IMR-90 (cell line): ENCODE measurements around the gene PSMD10. TPM values are rescaled to one million over a fixed set of nuclear protein-coding genes. Genes with fewer than 3 reads are reported as not detected.

Experiments used
- ATAC-seq: fragments of 200-7000 bp; cut with Tn5 transposase; 2 replicates; pipeline ENCODE4 v1.9.1; 2020; ENCODE audit warnings: low read depth, mild to moderate bottlenecking, moderate library complexity
- BruUV-seq: library from RNA; stranded (reverse); fragments of 400-500 nt; replicated peaks from 2 replicates; lab custom pipeline; 2021; lab: Mats Ljungman, UMichigan
- CTCF ChIA-PET: fragments of 300-600 bp; formaldehyde crosslinking; extraction: SDS; loops from one replicate; lab custom pipeline; 2021; ENCODE audit warnings: antibody characterized with exemption; lab: Yijun Ruan, JAX
- POLR2A ChIA-PET: fragments of 300-600 bp; sonication (Branson Sonifier 250); formaldehyde crosslinking; loops from one replicate; lab custom pipeline; 2022; ENCODE audit warnings: antibody characterized with exemption; ENCODE audit not compliant: unreplicated experiment; lab: Charles Lee
- DNase-seq: peaks from one replicate; pipeline ENCODE4 v3.0.0; 2013
- H2AFZ ChIP-seq: replicated peaks from 2 replicates; pipeline ENCODE3; 2013; ENCODE audit warnings: low read length, mild to moderate bottlenecking; ENCODE audit not compliant: poor library complexity
- H2AK5ac ChIP-seq: 2 replicates; pipeline ENCODE4 v1.6.1; 2013; ENCODE audit warnings: low read depth, low read length, inconsistent platforms
- H2AK9ac ChIP-seq: replicated peaks from 2 replicates; pipeline ENCODE3; 2013; ENCODE audit warnings: mild to moderate bottlenecking, low read depth, low read length, moderate library complexity; ENCODE audit not compliant: poor library complexity
- H2BK120ac ChIP-seq: 2 replicates; pipeline ENCODE4 v1.6.1; 2013; ENCODE audit warnings: low read depth, low read length, inconsistent platforms
- H2BK15ac ChIP-seq: 3 replicates; pipeline ENCODE4 v1.6.1; 2013; ENCODE audit warnings: low read depth, low read length, inconsistent platforms
- H2BK20ac ChIP-seq: 2 replicates; pipeline ENCODE4 v1.6.1; 2013; ENCODE audit warnings: low read depth, mild to moderate bottlenecking, inconsistent platforms, low read length, moderate library complexity
- H2BK5ac ChIP-seq: 2 replicates; pipeline ENCODE4 v1.6.1; 2013; ENCODE audit warnings: mild to moderate bottlenecking, low read depth, low read length, inconsistent platforms; ENCODE audit not compliant: poor library complexity, severe bottlenecking
- H3K14ac ChIP-seq: replicated peaks from 2 replicates; pipeline ENCODE4 v1.6.1; 2013; ENCODE audit warnings: low read depth, low read length, inconsistent platforms
- H3K18ac ChIP-seq: 2 replicates; pipeline ENCODE4 v1.6.1; 2013; ENCODE audit warnings: low read depth, low read length, control low read depth
- H3K23ac ChIP-seq: 2 replicates; pipeline ENCODE4 v1.6.1; 2013; ENCODE audit warnings: low read depth, low read length, inconsistent platforms
- H3K27ac ChIP-seq: 2 replicates; pipeline ENCODE4 v1.5.1; 2013; ENCODE audit warnings: mild to moderate bottlenecking, control low read depth, low read length; ENCODE audit not compliant: insufficient read depth
- H3K27me3 ChIP-seq: 2 replicates; pipeline ENCODE4 v1.6.1; 2013; ENCODE audit warnings: low read length; ENCODE audit not compliant: control insufficient read depth, insufficient read depth
- H3K36me3 ChIP-seq: 2 replicates; pipeline ENCODE4 v1.6.1; 2013; ENCODE audit warnings: low read length, mixed read lengths; ENCODE audit not compliant: control insufficient read depth, insufficient read depth
- H3K4ac ChIP-seq: 2 replicates; pipeline ENCODE4 v1.6.1; 2013; ENCODE audit warnings: low read depth, low read length, inconsistent platforms
- H3K4me1 ChIP-seq: 2 replicates; pipeline ENCODE4 v1.6.1; 2013; ENCODE audit warnings: low read length, mixed read lengths; ENCODE audit not compliant: control insufficient read depth, insufficient read depth
- H3K4me2 ChIP-seq: 2 replicates; pipeline ENCODE4 v1.6.1; 2013; ENCODE audit warnings: low read depth, mild to moderate bottlenecking, control low read depth, low read length, moderate library complexity
- H3K4me3 ChIP-seq: 2 replicates; pipeline ENCODE4 v1.5.1; 2013; ENCODE audit warnings: low read depth, mild to moderate bottlenecking, control low read depth, low read length, moderate library complexity; ENCODE audit not compliant: insufficient read depth
- H3K56ac ChIP-seq: 2 replicates; pipeline ENCODE4 v1.6.1; 2013; ENCODE audit warnings: low read length, inconsistent platforms; ENCODE audit not compliant: insufficient read depth; ENCODE audit errors: extremely low read depth
- H3K79me1 ChIP-seq, 2 experiments: 2 replicates each; pipeline ENCODE4 v1.6.1; 2013; ENCODE audit warnings: low read length in 2 of 2, inconsistent platforms in 1 of 2, low read depth in 1 of 2
- H3K9ac ChIP-seq: 2 replicates; pipeline ENCODE4 v1.6.1; 2013; ENCODE audit warnings: low read depth, low read length, control low read depth
- H3K9me1 ChIP-seq: 2 replicates; pipeline ENCODE4 v1.6.1; 2013; ENCODE audit warnings: low read length, inconsistent platforms; ENCODE audit not compliant: insufficient read depth
- H3K9me3 ChIP-seq: 2 replicates; pipeline ENCODE4 v1.6.1; 2013; ENCODE audit warnings: low read length; ENCODE audit not compliant: control insufficient read depth, insufficient read depth
- H4K20me1 ChIP-seq: 2 replicates; pipeline ENCODE4 v1.6.1; 2013; ENCODE audit warnings: low read length, inconsistent platforms; ENCODE audit not compliant: insufficient read depth
- H4K5ac ChIP-seq: 2 replicates; pipeline ENCODE4 v1.6.1; 2013; ENCODE audit warnings: mild to moderate bottlenecking, low read depth, low read length, control low read depth
- H4K8ac ChIP-seq, 2 experiments: 2 replicates each; pipeline ENCODE4 v1.6.1; 2013; ENCODE audit warnings: low read depth in 2 of 2, low read length in 2 of 2, control low read depth in 1 of 2, inconsistent platforms in 1 of 2
- H4K91ac ChIP-seq: 2 replicates; pipeline ENCODE4 v1.6.1; 2013; ENCODE audit warnings: low read depth, low read length, inconsistent platforms; ENCODE audit not compliant: insufficient read depth
- BHLHE40 ChIP-seq: fragments of 150-350 bp; IDR thresholded peaks from 2 replicates; pipeline ENCODE4 v1.6.1; 2016; ENCODE audit warnings: mild to moderate bottlenecking, low read depth, low read length
- CEBPB ChIP-seq: IDR thresholded peaks from 2 replicates; pipeline ENCODE4 v1.6.1; 2012; ENCODE audit warnings: low read depth, low read length, improper control_type of control experiment
- CHD1 ChIP-seq: IDR thresholded peaks from 2 replicates; pipeline ENCODE4 v1.6.1; 2012; ENCODE audit warnings: low read depth, low read length, improper control_type of control experiment
- CTCF ChIP-seq: conservative IDR thresholded peaks from 2 replicates; pipeline ENCODE4 v1.5.1; 2012; ENCODE audit warnings: mild to moderate bottlenecking, low read depth, low read length, improper control_type of control experiment
- ELK1 ChIP-seq: fragments of 150-350 bp; IDR thresholded peaks from 2 replicates; pipeline ENCODE4 v1.6.1; 2016; ENCODE audit warnings: low read depth, mild to moderate bottlenecking, low read length, moderate library complexity, borderline replicate concordance
- FOS ChIP-seq: fragments of 150-350 bp; IDR thresholded peaks from 2 replicates; pipeline ENCODE4 v1.6.1; 2016; ENCODE audit warnings: low read depth, low read length
- MAFK ChIP-seq: IDR thresholded peaks from 2 replicates; pipeline ENCODE4 v1.6.1; 2012; ENCODE audit warnings: low read depth, low read length, improper control_type of control experiment
- POLR2A ChIP-seq: IDR thresholded peaks from 2 replicates; pipeline ENCODE4 v1.6.1; 2012; ENCODE audit warnings: mild to moderate bottlenecking, low read depth, low read length
- RAD21 ChIP-seq: IDR thresholded peaks from 2 replicates; pipeline ENCODE4 v1.6.1; 2012; ENCODE audit warnings: low read length, improper control_type of control experiment
- RFX5 ChIP-seq: IDR thresholded peaks from 2 replicates; pipeline ENCODE4 v1.8.0; 2012; ENCODE audit warnings: low read depth, mild to moderate bottlenecking, low read length, moderate library complexity
- SMC3 ChIP-seq: fragments of 150-350 bp; IDR thresholded peaks from 2 replicates; pipeline ENCODE4 v1.6.1; 2016; ENCODE audit warnings: low read depth, mild to moderate bottlenecking, antibody characterized with exemption, low read length, moderate library complexity
- WGBS, 2 experiments: methylation state at CpG; one replicate each; pipeline versions ENCODE4 v1.1.5 to v1.1.7; 2013; ENCODE audit warnings: missing lambda C conversion rate in 2 of 2; ENCODE audit not compliant: insufficient read length in 1 of 2; ENCODE audit errors: extremely low coverage in 2 of 2; 5-methylcytosine and 5-hydroxymethylcytosine counted together
- dilution Hi-C: fragments of 300-500 bp; cut with HindIII; formaldehyde crosslinking; loops from one replicate; pipeline ENCODE4 v1.14.3; 2018; ENCODE audit warnings: low sequenced_read_pairs; ENCODE audit not compliant: unreplicated experiment
- in situ Hi-C: fragments of 300-500 bp; cut with MboI; formaldehyde crosslinking; loops from 3 replicates; pipeline ENCODE4 v1.14.3; 2019; ENCODE audit warnings: low sequenced_read_pairs, inconsistent platforms, mixed read lengths
- intact Hi-C: fragments of 100-400 bp; cut with micrococcal nuclease; formaldehyde crosslinking; loops from 2 replicates; pipeline ENCODE4 v1.10.0; 2022
- polyA plus RNA-seq, 3 experiments: library from polyadenylated mRNA; depleted of rRNA; stranded (reverse); fragments of >200 nt; gene quantifications; 2 replicates each; pipeline ENCODE4 v1.2.3, GENCODE V29; 2012; ENCODE audit warnings: low replicate concordance in 1 of 3
- total RNA-seq: library from RNA; depleted of rRNA; stranded (reverse); fragments of >200 nt; gene quantifications from 2 replicates; pipeline ENCODE4 v1.2.3, GENCODE V29; 2012

PSMD10 gene
- total and polyA plus RNA-seq, 2 of the 4 experiments (the other 2 are of a cell fraction) = 62.0 to 122 TPM

GRCh38 chrX:108138814-108139702, 47.7 kb upstream of the PSMD10 start:
- BruUV-seq = no TSS peak
- H3K9me1 ChIP-seq = no peaks in the 10 kb centered on the region

More at GRCh38 chrX:108138814-108139702, 47.7 kb upstream of the PSMD10 start:
- no peak overlapping the region for H3K23ac ChIP-seq
- H3K4ac ChIP-seq = no peak overlapping the region
- H3K4me2 ChIP-seq = no peak overlapping the region
- H3K27me3 ChIP-seq = no peaks in the 10 kb centered on the region
- no CpG with 5 or more reads among the region's 7 CpGs for WGBS, 2 experiments
- no peaks in the 10 kb centered on the region for H3K79me1 ChIP-seq
- H2BK20ac ChIP-seq = no peak overlapping the region
- no peak overlapping the region for H4K8ac ChIP-seq
- H3K56ac ChIP-seq = no peak overlapping the region
- in situ Hi-C loops = no loop called here
- no peaks in the 10 kb centered on the region for H3K9me3 ChIP-seq
- DNase-seq = no peak
- H4K91ac ChIP-seq = no peak overlapping the region
- H3K36me3 ChIP-seq = no peaks in the 10 kb centered on the region
- no peak overlapping the region for H2BK5ac ChIP-seq
- no peak overlapping the region for H3K4me3 ChIP-seq
- H3K27ac ChIP-seq = no peak overlapping the region
- no peak overlapping the region for H2BK15ac ChIP-seq
- no peak overlapping the region for H3K18ac ChIP-seq
- intact Hi-C loops = no loop called here
- no peak overlapping the region for H4K5ac ChIP-seq
- H2AK5ac ChIP-seq = no peak overlapping the region
- no peaks in the 10 kb centered on the region for H3K4me1 ChIP-seq
- H3K9ac ChIP-seq = no peak overlapping the region
- CTCF ChIA-PET = interaction anchor here (0.6 to 1.0 kb wide), 3 partner anchors 10 to 62 kb away, joined by 3 to 4 read pairs (median 3); no protein-coding TSS in a partner anchor
- TF ChIP-seq RAD21 (peak; percentile 49), ELK1 (no peak), CEBPB (no peak), SMC3 (0 out of 2 replicates have a peak, but pooled peaks have one; percentile 26), RFX5 (no peak), CHD1 (no peak), POLR2A (no peak), FOS (no peak), MAFK (no peak), CTCF (peak; percentile 48), BHLHE40 (no peak)
- no peaks in the 10 kb centered on the region for H4K20me1 ChIP-seq
- H2BK120ac ChIP-seq = no peak overlapping the region
- H3K14ac ChIP-seq = no peak overlapping the region
- no peak overlapping the region for H2AFZ ChIP-seq
- POLR2A ChIA-PET = no interaction called here
- no peak overlapping the region for H2AK9ac ChIP-seq
- no peak for ATAC-seq
- dilution Hi-C loops = no loop called here
